GM12878 (cell line): ENCODE data around the gene CAB39L. TPM values are rescaled to one million over a fixed set of nuclear protein-coding genes. Genes with fewer than 3 reads are reported as not detected.

ENCODE experiments used
- BCLAF1 ChIP-seq: fragments of 450-650 bp; IDR thresholded peaks from 2 replicates; pipeline ENCODE4 v1.6.1; 2017; ENCODE audit warnings: antibody characterized with exemption, mild to moderate bottlenecking, moderate library complexity
- CBX3 ChIP-seq: fragments of 200-600 bp; sonication (generic); IDR thresholded peaks from 2 replicates; pipeline ENCODE4 v1.6.1; 2016; ENCODE audit warnings: low read depth, borderline replicate concordance
- CEBPB ChIP-seq, 2 experiments: fragments of 150-350 bp in 1 of 2; IDR thresholded peaks; 2 replicates each; pipeline ENCODE4 v1.6.1; 2012 to 2014; ENCODE audit warnings: low read depth in 2 of 2, low read length in 2 of 2, borderline replicate concordance in 1 of 2, inconsistent platforms in 1 of 2
- E2F4 ChIP-seq: IDR thresholded peaks from 2 replicates; pipeline ENCODE4 v1.6.1; 2012; ENCODE audit warnings: low read depth, low read length, improper control_type of control experiment
- POLR2AphosphoS2 ChIP-seq: IDR thresholded peaks from 2 replicates; pipeline ENCODE4 v1.6.1; 2011; ENCODE audit warnings: low read depth, mild to moderate bottlenecking, low read length, improper control_type of control experiment, moderate library complexity
- PRDM15 ChIP-seq: fragments of 450-650 bp; formaldehyde crosslinking; IDR thresholded peaks from 2 replicates; pipeline ENCODE4 v1.4.0; 2020; ENCODE audit warnings: mild to moderate bottlenecking, moderate library complexity
- SREBF1 ChIP-seq: IDR thresholded peaks from 2 replicates; pipeline ENCODE4 v1.6.1; 2012; ENCODE audit warnings: mild to moderate bottlenecking, low read length
- SREBF2 ChIP-seq: IDR thresholded peaks from 2 replicates; pipeline ENCODE4 v1.6.1; 2012; ENCODE audit warnings: mild to moderate bottlenecking, low read length
- ZBTB40 ChIP-seq: fragments of 450-650 bp; IDR thresholded peaks from 2 replicates; pipeline ENCODE4 v1.6.1; 2016; ENCODE audit warnings: mild to moderate bottlenecking, moderate library complexity, borderline replicate concordance
- ZNF687 ChIP-seq: fragments of 450-650 bp; IDR thresholded peaks from 2 replicates; pipeline ENCODE4 v1.6.1; 2017; ENCODE audit warnings: mild to moderate bottlenecking, moderate library complexity
- polyA plus RNA-seq, 11 experiments: library from polyadenylated mRNA; depleted of rRNA in 4 of 11; unstranded in 6 of 11; stranded (reverse) in 5 of 11; fragments of >200 nt; fragmentation: Nextera tagmentation in 4 of 11; fragmentation: Illumina TruSeq in 1 of 11; extraction: Ambion mirVana in 4 of 11; extraction: Trizol in 1 of 11; gene quantifications; 1 replicate in 1 of 11; 2 replicates in 10 of 11; pipeline versions ENCODE4 v1.2.1 to v1.2.3, GENCODE V29; 2011 to 2016; ENCODE audit warnings: inconsistent platforms in 2 of 11, missing spikeins in 2 of 11, low read depth in 1 of 11
- total RNA-seq, 4 experiments: library from RNA; depleted of rRNA in 3 of 4; stranded (reverse); fragments of >200 nt in 3 of 4; fragmentation: Illumina TruSeq in 1 of 4; extraction: Trizol in 1 of 4; gene quantifications; 2 replicates each; pipeline versions ENCODE4 v1.2.1 to v1.2.3, GENCODE V29; 2013 to 2021

CAB39L gene
- total and polyA plus RNA-seq, 10 of the 15 experiments (the other 5 are each of a cell fraction or from before 2014, with no cell fraction given), result 0.88 to 3.0 (median 1.7) TPM

- TF ChIP-seq CBX3 (no peak), ZNF687 (no peak), CEBPB (IDR thresholded peaks at IDR 0.05; ENCODE audit: borderline replicate concordance in 1 of 2, low read depth in 2 of 2, low read length in 2 of 2) (peak in 1 of 2 experiments; percentile 82; a peak in 1 of 4 replicates), PRDM15 (CRISPR knock-in tag) (no peak), BCLAF1 (no peak), ZBTB40 (peak; percentile 10; the same call in 1 of the 2 replicates), SREBF2 (no peak), SREBF1 (peak; percentile 65; the same call in 1 of the 2 replicates), E2F4 (no peak), POLR2AphosphoS2 (no peak)
Observed at GRCh38 chr13:49454388-49455006, 10.6 kb upstream of the CAB39L start (continued).
